Ecto neural progenitor cell (in vitro differentiated cells): Measurements from ENCODE around the gene TEPSIN.
A peak's percentile ranks its signal among the peaks of the same experiment; 100 is the strongest.

Experiments used
- DNase-seq: peaks from one replicate; pipeline ENCODE4 v3.0.0-alpha.2; 2018; ENCODE audit warnings: low spot score

TEPSIN gene

DNA sequence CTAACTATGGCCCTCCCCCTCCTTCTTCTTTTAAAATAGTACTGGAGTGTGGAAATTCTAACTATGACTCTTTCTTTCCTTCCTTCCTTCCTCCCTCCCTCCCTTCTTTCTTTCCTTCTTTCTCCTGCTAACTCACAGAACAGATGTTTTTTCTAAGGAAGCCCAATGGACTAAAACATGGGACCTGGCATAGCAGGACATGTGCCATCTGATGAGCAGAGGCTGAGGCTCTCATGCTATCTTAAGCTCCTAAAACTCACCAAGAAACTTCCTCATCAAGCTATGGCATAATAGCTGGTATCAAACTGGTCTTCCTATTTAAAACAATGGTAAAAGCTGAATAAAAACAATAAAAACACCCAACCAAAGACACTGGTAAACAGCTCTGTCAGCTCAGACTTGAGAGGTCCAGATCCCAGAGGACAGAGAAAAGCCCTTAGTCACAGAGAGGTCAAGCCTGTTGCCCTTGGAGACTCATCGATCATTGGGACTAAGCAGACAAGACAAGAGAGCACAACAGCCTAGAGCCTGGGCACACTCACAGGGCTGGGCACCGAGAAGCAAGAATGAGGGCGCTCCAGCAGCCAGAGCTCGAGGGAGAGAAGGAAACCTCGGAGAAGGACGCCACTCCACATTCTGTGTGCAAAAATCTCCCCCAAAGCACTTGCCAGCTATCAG is 28.7 kb upstream of the TEPSIN start:
- no peak for DNase-seq

DNA sequence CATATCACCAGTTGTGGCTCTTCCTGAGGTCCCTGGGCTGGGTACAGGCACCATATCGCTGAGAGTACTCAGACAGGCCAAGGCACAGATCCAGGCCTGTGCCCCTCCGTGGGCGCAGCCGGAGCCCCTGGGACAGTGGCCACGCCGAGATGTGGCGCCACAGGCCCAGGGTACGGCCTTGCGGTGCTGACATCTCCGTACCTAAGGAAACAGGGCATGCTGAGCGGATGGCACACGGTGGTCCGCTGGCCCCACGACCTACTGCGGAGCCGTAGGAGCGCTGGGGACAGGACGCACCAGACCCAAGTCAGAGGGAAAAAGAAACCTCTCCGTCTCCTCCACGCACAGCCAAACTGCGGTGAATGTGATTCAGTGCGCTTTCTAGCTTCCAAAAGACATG is 26.7 kb upstream of the TEPSIN start:
- no peak for DNase-seq

DNA sequence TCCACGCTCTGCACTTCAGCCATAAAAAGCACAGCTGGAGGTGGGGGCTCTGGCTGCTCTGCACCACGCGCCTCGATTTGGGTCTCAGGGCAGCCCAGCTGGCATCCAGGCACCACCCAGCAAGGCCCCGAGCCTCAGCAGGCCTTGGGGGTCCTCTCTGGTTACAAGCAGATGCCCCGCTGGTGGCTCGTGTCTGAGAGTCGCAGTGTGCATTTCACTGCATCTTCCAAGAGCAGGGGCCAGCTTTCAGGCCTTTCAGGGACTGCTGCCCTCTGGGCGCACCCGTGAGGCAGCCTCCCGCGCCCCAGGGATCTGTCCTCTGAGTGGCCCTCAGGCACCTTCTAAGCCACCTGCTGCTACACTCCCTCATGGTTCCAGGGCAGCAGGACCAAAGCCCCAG is 25.8 kb upstream of the TEPSIN start:
- DNase-seq, result no peak

DNA sequence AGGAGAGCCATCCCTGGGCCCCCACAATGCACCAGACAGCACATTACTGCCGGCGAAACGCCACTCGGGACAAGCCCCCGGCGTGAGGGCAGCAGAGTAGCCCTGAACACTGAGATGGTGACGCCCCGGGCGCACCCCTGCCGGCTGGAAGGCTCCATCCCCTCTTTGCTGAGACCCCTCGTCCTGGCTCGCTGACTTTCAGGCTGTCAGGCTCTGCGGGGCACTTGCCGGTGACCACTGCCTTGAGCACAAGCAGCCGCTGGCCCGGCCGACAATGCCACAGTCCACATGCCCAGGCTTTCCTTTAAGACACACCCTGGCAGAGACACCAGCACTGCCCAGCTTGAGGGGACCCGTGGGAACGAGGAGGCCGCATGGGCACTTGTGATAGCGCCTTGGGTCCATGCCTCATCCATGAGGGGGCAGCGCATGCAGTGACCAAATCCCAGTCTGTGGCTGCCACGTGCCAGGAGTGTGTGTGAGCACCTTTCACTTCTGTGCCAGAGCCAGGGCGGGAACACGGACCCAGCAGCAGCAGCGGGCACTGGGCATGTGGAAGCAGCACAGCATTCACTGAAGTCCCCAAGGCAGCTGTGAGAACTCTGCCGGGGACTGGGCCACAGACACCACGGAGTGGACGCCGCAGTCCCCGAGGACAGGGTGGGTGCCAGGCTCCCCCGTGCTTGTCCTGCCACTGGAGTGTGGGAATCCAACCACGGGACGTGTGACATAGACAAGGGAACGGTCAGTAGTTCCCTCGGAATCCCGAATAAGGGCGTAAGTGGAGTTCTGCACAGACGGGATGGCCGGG is 24.7 kb upstream of the TEPSIN start:
- DNase-seq, result no peak

DNA sequence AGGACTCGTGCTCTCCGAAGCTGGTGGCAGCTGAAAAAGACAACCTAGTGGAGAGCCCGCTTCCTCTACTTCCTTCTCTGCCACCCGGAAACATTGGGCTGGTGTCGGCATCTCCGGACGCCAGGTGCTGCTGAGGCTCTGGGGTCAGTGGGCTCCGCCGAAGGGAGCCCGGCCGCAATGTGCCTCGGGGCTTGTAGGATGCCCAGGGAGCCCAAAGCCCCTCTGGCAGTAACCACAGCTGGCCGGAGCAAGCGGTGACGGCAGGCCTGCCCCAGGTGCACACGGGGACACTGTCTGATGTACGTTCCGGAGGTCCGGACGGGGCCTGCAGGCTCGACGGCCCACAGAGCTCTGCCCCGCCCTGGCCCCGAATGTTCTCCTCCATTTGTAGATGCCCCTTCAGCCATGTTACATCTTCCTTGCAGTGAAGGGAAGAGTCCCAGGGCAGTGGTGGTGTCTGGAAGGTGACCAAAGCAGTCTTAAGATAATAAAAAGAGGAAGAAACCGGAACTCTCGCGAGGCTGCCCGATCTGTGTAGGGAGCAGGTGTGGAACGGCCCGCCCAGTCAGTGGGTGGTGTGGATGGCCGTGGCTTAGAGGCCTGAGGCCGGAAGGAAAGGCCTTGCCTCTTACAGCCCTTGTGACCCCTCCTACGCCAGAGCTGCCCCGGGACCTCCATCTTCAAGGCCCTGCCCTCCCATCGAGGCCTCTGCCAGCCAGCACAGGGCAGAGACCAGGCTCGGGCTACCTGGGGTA is 22.9 kb upstream of the TEPSIN start:
- DNase-seq, result no peak

DNA sequence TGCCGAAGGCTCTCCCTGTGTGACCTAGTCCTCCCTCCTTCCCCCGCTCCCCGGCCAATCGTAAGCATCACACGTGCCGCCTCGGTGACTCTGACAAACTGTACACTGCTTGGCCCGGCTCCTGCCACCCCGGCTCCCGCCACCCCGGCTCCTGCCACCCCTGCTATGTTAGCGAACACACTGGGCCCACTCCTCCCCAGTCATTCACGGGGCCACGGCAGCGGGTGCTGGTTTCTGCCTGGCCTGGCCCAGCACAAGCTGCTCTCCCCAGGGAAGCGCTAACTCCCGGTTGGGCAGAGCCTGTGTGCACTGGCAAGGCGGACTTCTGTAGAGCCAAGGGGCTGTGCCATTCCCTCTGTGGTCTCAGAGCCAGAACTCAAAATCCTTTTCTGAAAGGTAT is 22.2 kb upstream of the TEPSIN start:
- no peak for DNase-seq

GRCh38 chr17:81260641-81261040 is 21.8 kb upstream of the TEPSIN start:
- DNase-seq, result no peak

DNA sequence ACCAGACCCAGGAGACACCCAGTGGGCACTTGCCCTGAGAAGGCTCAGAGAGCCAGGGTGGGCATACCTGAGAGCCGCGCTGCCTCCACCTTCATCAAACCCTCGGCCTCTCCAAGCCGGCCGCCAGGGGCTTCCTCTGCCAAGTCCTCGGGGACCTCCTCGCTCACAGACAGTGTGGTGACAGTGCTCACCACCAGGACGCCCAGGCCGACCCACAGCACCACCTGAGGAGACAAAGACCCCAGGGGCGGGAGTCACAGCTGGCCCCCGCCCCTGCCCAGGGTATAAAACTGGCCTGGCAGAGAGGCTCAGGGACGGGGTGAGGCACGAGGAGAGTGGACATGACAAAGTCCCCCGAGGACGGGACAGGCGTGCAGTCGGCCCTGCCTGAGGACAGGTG is 21.3 kb upstream of the TEPSIN start:
- no peak for DNase-seq

DNA sequence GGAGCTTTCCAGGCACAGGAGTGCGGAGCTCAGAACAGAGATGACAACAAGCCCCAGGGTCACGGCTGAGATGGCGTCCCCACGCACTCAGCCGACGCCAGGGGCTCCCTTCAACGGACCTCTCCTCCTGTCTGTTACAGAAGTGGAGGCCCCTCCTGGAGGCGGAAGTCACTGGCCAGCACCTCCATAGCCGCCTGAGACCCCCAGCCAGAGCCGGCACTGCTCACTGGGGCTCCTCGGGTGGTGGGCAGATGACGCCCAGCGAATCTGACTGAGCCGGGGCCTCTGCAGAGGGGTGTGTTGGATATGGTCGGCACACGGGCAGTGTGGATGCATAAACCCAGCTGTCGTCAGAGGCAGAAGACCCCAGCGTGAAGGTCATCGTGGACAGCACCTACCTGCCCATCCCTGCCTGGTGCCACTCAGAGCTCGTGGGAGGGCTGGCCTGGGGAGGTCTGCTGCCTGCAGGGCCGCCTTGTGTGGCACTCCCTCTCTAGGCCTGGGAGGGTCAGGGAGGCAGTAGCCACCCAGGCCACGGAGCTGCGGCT is 20.3 kb upstream of the TEPSIN start:
- DNase-seq, result no peak

- no peak for DNase-seq
These were observed 19.4 kb upstream of the TEPSIN start for GRCh38 chr17:81258292-81258691.

DNA sequence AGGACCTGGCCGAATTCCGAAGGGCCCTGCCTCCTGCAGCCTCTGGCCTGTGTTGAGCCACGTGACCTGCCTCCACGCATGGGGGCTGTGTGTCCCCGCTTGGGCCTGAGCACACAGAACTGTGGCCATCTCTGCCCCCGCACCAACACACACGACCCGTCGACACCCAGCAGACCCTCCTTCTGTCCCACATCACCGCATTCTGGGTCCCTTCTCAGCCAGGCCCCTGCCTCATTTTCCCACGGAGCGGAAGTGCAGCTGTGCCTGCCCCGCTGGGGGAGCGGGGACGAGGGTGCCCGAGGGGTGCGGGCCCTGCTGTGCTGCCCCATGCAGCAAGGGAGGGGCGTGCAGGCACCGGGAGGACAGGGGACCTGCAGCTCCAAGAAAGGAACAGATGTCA is 18.7 kb upstream of the TEPSIN start:
- DNase-seq, result no peak

GRCh38 chr17:81256616-81257015 is 17.8 kb upstream of the TEPSIN start:
- DNase-seq, result no peak

GRCh38 chr17:81254955-81255717 is 16.3 kb upstream of the TEPSIN start:
- DNase-seq, result peak; percentile 77

DNA sequence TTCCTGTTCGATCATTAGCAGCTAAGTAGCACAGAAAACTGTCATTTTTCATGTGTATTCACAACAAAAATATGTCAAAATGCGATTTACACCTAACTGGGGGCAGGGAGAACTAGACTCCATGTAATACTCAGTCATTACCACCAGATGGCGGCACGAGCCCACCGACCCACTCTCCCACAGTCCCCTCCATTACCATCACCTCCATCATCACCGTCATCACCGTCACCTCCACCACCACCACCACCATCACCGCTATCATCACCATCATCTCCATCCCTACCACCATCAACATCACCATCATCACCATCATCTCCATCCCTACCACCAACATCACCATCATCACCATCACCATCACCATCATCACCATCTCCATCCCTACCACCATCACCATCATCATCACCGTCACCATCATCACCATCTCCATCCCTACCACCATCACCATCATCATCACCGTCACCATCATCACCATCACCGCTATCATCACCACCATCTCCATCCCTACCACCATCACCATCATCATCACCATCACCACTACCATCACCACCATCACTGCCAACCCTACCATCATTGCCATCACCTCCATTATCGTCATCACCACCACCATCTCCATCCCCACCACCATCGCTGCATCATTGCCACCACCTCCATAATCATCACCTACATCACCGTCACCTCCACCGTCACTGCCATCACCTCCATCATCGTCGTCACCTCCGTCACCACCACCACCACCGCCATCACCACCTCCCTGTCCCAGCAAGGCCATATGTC is 14.7 kb upstream of the TEPSIN start:
- DNase-seq, result peak; percentile 77

GRCh38 chr17:81252987-81253329 is 14.1 kb upstream of the TEPSIN start:
- no peak for DNase-seq

DNA sequence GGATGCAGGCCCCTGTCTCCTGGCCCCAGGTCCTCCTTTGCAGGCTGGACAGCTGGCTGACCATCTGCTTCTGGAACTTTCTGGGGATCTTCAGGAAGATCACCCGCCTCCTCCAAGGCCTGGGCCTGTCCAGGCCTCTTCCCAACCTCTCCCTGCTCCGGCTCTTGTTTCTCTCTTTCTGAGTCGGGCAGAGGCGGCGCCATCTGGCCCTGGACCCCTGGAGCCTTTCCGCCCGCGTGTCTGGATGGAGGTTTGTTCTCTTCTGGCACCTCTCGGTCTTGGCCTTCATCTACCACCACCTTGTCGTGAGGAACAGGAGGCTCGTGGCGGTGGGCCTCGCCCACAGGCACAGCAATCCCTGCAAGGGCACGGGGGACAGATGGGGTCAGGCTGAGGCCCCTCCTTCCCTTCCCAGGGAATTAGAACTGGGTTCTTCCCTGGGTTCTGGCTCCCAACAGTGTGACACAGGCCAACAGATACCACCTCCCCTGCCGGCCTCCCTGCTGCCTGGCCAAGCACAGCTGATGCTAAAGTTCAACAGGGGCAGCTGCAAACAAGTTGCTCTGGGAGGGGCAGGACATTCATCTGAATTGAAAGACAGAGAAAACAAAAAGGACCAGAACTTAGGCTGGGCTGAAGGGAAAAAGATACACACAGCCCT is 13.6 kb upstream of the TEPSIN start:
- DNase-seq, result no peak

DNA sequence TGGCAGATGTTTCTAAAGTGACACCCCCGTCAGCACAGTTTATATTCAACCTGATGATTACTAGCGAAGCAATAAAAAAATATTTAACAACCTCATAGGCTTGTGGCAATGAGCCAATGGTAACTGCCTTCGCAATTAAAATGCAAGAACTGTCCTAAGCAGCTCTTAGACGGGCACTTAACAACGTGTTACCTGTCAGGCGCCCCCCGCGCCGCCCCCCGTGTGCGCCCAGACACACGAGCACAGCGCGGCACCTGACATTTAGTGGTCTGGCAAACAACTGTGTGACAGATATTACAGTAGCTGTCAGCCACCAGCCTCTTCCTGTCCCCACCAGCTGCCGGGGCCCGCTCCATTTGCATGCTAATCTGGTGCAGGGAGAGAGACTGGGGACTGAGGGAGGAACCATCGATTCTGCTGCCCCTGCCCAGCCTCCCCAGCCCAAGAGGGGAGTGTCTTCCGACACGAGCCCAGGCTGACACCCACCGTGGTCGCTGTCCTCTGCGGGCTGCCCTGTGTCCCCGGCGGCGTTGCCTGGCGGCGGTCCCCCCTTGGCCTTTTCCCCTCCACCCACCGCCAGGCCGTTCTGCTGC is 12.9 kb upstream of the TEPSIN start:
- no peak for DNase-seq

- DNase-seq, result no peak
These were observed 12.3 kb upstream of the TEPSIN start for GRCh38 chr17:81251094-81251708.

- no peak for DNase-seq
These were observed 11.6 kb upstream of the TEPSIN start for GRCh38 chr17:81250286-81251093.
